ENCODE results near the gene RCAN3. TPM values are rescaled to one million over a fixed set of nuclear protein-coding genes. Genes with fewer than 3 reads are reported as not detected.
A peak's percentile ranks its signal among the peaks of the same experiment; 100 is the strongest.

Gene RCAN3
- total RNA-seq, 1 donor: 11.7 TPM

GRCh38 chr1:24557220-24557619 is 54.6 kb downstream of the RCAN3 start:
- TF ChIP-seq, protein P1, sequence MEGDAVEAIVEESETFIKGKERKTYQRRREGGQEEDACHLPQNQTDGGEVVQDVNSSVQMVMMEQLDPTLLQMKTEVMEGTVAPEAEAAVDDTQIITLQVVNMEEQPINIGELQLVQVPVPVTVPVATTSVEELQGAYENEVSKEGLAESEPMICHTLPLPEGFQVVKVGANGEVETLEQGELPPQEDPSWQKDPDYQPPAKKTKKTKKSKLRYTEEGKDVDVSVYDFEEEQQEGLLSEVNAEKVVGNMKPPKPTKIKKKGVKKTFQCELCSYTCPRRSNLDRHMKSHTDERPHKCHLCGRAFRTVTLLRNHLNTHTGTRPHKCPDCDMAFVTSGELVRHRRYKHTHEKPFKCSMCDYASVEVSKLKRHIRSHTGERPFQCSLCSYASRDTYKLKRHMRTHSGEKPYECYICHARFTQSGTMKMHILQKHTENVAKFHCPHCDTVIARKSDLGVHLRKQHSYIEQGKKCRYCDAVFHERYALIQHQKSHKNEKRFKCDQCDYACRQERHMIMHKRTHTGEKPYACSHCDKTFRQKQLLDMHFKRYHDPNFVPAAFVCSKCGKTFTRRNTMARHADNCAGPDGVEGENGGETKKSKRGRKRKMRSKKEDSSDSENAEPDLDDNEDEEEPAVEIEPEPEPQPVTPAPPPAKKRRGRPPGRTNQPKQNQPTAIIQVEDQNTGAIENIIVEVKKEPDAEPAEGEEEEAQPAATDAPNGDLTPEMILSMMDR (IDR thresholded peaks at IDR 0.05; ENCODE audit: insufficient read depth, low read depth, low read length): no peak
- H3K4me3 ChIP-seq (ENCODE audit: low read depth, low read length): no peak overlapping the region
- no peak for DNase-seq (ENCODE audit: low read depth)

DNA sequence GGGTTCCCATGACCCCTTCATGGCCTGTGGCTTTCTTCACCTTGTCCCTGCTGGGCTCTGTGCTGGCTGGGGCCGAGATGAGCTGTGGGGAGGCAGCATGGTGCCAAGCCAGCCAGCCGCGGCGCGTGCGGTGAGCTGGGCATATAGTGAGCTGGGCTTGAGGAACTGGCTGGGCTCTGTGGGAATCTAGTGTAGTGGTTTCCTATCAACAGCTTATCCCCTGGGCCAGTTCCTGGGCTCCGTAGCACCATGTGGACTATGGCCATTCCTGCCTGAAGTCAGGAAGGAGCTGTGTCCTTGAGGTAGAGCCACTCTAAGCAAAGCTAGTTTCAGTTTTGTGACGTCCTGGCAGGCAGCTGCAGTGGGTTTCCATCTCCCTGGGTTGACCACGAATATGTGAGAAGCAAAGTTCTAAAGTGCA is 55.1 kb downstream of the RCAN3 start:
- TF ChIP-seq, protein P1 (IDR thresholded peaks at IDR 0.05; ENCODE audit: insufficient read depth, low read depth, low read length): no peak
- no peak for DNase-seq (ENCODE audit: low read depth)
- H3K4me3 ChIP-seq (ENCODE audit: low read depth, low read length): no peak overlapping the region

DNA sequence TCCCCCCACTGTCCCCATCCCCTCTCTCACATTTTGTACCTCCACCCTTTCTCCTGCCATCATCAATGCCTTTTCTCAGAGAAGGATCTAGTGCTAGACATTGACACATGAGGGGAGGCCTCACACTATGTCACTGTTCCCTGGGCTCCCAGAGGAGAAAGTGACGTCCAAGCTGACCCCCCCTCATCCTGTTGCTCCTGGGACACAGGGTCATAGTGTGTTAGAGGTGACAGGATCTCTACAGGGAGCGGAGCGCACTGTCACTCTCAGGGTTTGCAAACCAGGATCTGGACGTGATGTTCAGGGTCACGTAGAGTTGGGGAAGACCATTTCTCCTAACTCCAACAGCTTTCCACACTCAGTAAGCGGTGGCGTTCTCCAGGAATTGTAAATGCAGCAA is 55.8 kb downstream of the RCAN3 start:
- H3K4me3 ChIP-seq (ENCODE audit: low read depth, low read length): no peak overlapping the region
- TF ChIP-seq, protein P1 (IDR thresholded peaks at IDR 0.05; ENCODE audit: insufficient read depth, low read depth, low read length): no peak
- DNase-seq (ENCODE audit: low read depth): no peak

DNA sequence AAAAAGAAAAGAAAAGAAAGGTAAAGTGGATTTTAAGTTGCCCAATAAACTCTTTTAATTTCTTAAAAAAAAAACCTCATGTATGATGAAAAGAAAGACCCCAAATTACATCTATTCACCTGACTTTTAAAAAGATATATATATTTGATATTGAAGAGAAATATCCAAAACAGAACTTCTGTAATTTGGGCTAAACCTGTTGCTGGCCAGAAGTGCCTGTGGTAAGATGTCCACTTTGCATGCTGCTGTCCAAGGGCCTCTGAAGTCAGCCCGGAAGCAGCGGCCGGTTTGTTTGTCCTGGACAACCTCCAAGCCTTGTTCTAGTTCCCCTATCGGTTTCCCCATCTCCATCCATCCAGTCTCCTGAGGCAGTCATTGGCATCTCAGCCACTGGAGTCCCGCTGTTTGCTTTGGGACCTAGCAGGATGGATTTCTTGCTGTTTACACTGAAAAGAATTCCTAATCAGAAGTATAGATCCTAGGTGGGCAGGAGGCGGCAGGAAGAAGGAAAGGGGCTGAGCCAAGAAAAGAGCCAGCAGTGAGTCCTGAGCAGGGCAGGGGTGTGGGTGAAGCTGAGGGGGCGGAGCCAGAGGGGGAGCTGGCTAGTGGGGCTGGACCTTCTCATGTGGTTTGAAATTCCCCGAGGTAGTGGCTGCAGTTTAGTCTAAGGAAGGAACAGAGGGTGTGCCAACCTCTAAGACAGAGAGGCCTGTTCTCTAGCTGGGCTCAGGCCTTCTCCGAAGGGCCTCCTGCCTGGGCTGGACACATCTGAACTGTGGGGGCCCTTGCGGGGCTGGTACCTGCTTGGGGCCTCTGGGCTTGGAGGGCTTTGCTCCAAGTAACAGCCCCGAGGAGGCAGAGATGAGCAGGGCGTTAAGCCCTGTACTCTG is 56.5 kb downstream of the RCAN3 start:
- DNase-seq (ENCODE audit: low read depth): peak; percentile 39
- TF ChIP-seq, protein P1 (IDR thresholded peaks at IDR 0.05; ENCODE audit: insufficient read depth, low read depth, low read length): no peak

GRCh38 chr1:24560361-24560760 is 57.7 kb downstream of the RCAN3 start:
- H3K4me3 ChIP-seq (ENCODE audit: low read depth, low read length): no peak overlapping the region
- TF ChIP-seq, protein P1 (IDR thresholded peaks at IDR 0.05; ENCODE audit: insufficient read depth, low read depth, low read length): no peak
- no peak for DNase-seq (ENCODE audit: low read depth)

More for the DNA sequence above, 56.5 kb downstream of the RCAN3 start:
- no peak overlapping the region for H3K4me3 ChIP-seq (ENCODE audit: low read depth, low read length)

GRCh38 chr1:24562625-24563024 is 60.0 kb downstream of the RCAN3 start:
- no peak overlapping the region for H3K4me3 ChIP-seq (ENCODE audit: low read depth, low read length)
- no peak for DNase-seq (ENCODE audit: low read depth)
- TF ChIP-seq, protein P1 (IDR thresholded peaks at IDR 0.05; ENCODE audit: insufficient read depth, low read depth, low read length): no peak

All from fibroblast of villous mesenchyme (primary cell).